ENCODE data around the gene DLG2. TPM values are rescaled to one million over a fixed set of nuclear protein-coding genes. Genes with fewer than 3 reads are reported as not detected.

The DLG2 gene
- total and polyA plus RNA-seq, 9 of the 15 experiments (the other 6 are each of a cell fraction or from before 2014, with no cell fraction given): 0.52 to 1.6 (median 0.95) TPM

DNA sequence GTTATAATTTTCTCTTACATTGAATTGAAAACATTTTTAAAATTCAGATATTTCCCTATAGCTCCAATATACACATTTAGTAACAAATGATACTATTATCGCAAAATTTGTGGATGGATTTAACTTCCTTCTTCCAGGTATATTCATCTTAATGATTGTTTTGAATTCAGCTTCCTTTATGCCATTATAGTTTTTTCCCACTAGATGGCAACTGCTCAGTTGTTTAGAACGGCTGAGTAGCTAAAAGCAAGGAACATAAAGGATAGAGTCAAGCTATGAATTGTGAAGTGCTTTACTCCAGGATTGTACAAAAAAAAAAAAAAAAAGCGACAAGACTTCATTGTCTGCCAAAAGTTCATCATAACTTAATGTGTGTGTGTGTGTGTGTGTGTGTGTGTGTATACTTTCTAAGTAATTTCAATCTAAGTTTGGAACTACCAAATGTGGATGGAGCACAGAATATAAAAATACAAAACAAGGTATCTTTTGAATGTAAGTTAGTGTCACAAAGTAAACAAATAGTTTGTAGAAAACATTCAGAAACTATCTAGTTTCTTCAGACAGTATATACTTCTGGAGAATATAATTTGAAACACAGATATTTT lies 846.4 kb downstream of the DLG2 start (continued):
- TF ChIP-seq CLOCK (CRISPR knock-in tag; IDR thresholded peaks at IDR 0.05; ENCODE audit: borderline replicate concordance) (no peak), SMARCA5 (IDR thresholded peaks at IDR 0.05) (no peak), RBM39 (optimal IDR thresholded peaks at IDR 0.05; ENCODE audit: low read depth, low read length) (no peak)
- TF ChIP-seq, protein P1, sequence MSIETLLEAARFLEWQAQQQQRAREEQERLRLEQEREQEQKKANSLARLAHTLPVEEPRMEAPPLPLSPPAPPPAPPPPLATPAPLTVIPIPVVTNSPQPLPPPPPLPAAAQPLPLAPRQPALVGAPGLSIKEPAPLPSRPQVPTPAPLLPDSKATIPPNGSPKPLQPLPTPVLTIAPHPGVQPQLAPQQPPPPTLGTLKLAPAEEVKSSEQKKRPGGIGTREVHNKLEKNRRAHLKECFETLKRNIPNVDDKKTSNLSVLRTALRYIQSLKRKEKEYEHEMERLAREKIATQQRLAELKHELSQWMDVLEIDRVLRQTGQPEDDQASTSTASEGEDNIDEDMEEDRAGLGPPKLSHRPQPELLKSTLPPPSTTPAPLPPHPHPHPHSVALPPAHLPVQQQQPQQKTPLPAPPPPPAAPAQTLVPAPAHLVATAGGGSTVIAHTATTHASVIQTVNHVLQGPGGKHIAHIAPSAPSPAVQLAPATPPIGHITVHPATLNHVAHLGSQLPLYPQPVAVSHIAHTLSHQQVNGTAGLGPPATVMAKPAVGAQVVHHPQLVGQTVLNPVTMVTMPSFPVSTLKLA (conservative IDR thresholded peaks at IDR 0.05): no peak

- ChIA-PET CTCF (ENCODE audit: low intra/inter-chr PET ratio) (no interaction called here), POLR2A (no interaction called here)
- H3K9ac ChIP-seq (ENCODE audit: insufficient read depth in 1 of 2, low read depth in 2 of 2, low read length in 2 of 2): no peak overlapping the region
- no peaks in the 10 kb centered on the region for H3K9me1 ChIP-seq (ENCODE audit: control insufficient read depth, insufficient read depth, low read length)
- no peak overlapping the region for H3K4me3 ChIP-seq
- FAIRE-seq (no peak), DNase-seq (ENCODE audit: extremely low read depth in 1 of 4, low spot score in 3 of 4) (no peak), ATAC-seq (no peak)
- H2AFZ ChIP-seq (ENCODE audit: low read depth, low read length): no peak overlapping the region
- H3K27me3 ChIP-seq (ENCODE audit: control insufficient read depth in 2 of 2, insufficient read depth in 2 of 2, low read length in 2 of 2): no peaks in the 10 kb centered on the region
- H3K27ac ChIP-seq (ENCODE audit: extremely low read depth, low read depth, low read length): no peak overlapping the region
- H3K4me2 ChIP-seq (ENCODE audit: insufficient read depth, low read length): no peak overlapping the region
- no TSS peak for BruUV-seq (replicated peaks)
- no peaks in the 10 kb centered on the region for H4K20me1 ChIP-seq (replicated peaks; ENCODE audit: control insufficient read depth, insufficient read depth, low read length)
- no peaks in the 10 kb centered on the region for H3K4me1 ChIP-seq (replicated peaks in 1 of 2; ENCODE audit: control insufficient read depth in 2 of 2, insufficient read depth in 2 of 2, low read length in 2 of 2)
- in situ Hi-C loops (cut with MboI): no loop called here
- 0% methylated on average over 2 of the region's 2 CpGs for WGBS (ENCODE audit: insufficient coverage, low coverage, missing lambda C conversion rate)
- H3K36me3 ChIP-seq (ENCODE audit: control insufficient read depth, insufficient read depth, low read length): no peaks in the 10 kb centered on the region
- H3K79me2 ChIP-seq (ENCODE audit: control insufficient read depth, insufficient read depth, low read length): no peaks in the 10 kb centered on the region
- H3K9me3 ChIP-seq (replicated peaks; ENCODE audit: control insufficient read depth, insufficient read depth, low read depth, low read length): no peaks in the 10 kb centered on the region; the same call in 1 of the 2 replicates
- intact Hi-C loops (cut with micrococcal nuclease): no loop called here
- TF ChIP-seq SMARCC2 (IDR thresholded peaks at IDR 0.05; ENCODE audit: low read depth) (no peak), ZNF785 (CRISPR knock-in tag; IDR thresholded peaks at IDR 0.05) (no peak), ZFP91 (CRISPR knock-in tag; IDR thresholded peaks at IDR 0.05) (no peak), MEF2D (tag; conservative IDR thresholded peaks at IDR 0.05; ENCODE audit: low read depth) (no peak), GATAD2A (IDR thresholded peaks at IDR 0.05) (no peak), NR2F6 (CRISPR knock-in tag; IDR thresholded peaks at IDR 0.05) (no peak), ZNF518B (CRISPR knock-in tag; IDR thresholded peaks at IDR 0.05) (no peak), MAFG (tag; conservative IDR thresholded peaks at IDR 0.05) (no peak), ZNF316 (IDR thresholded peaks at IDR 0.05) (no peak)
Measured at GRCh38 chr11:84775503-84775902, 851.6 kb downstream of the DLG2 start.

All from K562 (cell line).